AG09309 (cell line): Measurements from ENCODE around the gene BMF.
"Not testable (repeated sequence)": the region's sequence is repeated elsewhere in the genome, so short reads cannot be mapped to it uniquely, and the experiment has no call there.

Experiments
- DNase-seq: peaks from one replicate; pipeline ENCODE4 v3.0.0-alpha.2; 2010; ENCODE audit warnings: low read depth
- H3K4me3 ChIP-seq: 2 replicates; pipeline ENCODE4 v1.5.1; 2011; ENCODE audit warnings: mild to moderate bottlenecking, low read depth, low read length, moderate library complexity; ENCODE audit not compliant: control insufficient read depth
- TF ChIP-seq, protein P1 (sequence below): IDR thresholded peaks from 2 replicates; pipeline ENCODE4 v1.5.1; 2011; ENCODE audit warnings: mild to moderate bottlenecking, low read depth, low read length, inconsistent platforms; ENCODE audit not compliant: insufficient read depth, control insufficient read depth; ENCODE audit errors: missing control alignments

Gene BMF

DNA sequence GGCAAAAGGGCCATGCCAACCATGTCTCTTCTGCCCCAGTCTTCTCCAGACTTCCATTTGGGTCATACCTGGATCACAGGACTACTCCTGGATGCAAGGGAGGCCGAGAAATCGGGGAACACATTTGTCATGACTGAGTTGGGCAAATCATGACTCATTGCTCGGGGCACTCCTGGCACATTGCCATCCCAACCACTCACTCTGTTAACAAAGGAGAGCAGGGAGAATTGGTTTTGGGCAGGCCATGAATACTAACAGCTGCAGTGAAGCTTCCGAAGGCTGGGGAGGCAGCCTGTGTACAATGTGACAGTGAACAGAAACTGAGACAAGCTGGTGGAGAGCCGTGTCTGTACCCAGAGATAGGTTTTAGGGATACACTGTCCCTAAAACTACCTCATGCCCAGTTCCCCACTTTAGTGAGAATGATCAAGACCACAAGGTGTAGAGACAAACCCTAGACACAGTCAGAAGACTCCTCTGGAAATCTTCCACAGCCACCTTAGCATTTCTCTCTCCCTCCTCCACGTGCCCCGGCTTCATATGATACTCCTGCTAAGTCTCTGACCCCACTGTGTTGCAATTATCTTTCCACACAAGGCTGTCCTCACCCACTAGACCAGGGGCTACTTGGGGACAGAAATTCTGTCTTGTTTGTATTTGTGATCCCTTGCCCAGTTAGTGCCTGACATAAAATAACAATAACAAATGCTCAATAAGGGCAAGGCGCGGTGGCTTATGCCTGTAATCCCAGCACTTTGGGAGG is 41.7 kb upstream of the BMF start:
- DNase-seq: no peak
- TF ChIP-seq, protein P1, sequence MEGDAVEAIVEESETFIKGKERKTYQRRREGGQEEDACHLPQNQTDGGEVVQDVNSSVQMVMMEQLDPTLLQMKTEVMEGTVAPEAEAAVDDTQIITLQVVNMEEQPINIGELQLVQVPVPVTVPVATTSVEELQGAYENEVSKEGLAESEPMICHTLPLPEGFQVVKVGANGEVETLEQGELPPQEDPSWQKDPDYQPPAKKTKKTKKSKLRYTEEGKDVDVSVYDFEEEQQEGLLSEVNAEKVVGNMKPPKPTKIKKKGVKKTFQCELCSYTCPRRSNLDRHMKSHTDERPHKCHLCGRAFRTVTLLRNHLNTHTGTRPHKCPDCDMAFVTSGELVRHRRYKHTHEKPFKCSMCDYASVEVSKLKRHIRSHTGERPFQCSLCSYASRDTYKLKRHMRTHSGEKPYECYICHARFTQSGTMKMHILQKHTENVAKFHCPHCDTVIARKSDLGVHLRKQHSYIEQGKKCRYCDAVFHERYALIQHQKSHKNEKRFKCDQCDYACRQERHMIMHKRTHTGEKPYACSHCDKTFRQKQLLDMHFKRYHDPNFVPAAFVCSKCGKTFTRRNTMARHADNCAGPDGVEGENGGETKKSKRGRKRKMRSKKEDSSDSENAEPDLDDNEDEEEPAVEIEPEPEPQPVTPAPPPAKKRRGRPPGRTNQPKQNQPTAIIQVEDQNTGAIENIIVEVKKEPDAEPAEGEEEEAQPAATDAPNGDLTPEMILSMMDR: no peak
- H3K4me3 ChIP-seq: no peak overlapping the region

DNA sequence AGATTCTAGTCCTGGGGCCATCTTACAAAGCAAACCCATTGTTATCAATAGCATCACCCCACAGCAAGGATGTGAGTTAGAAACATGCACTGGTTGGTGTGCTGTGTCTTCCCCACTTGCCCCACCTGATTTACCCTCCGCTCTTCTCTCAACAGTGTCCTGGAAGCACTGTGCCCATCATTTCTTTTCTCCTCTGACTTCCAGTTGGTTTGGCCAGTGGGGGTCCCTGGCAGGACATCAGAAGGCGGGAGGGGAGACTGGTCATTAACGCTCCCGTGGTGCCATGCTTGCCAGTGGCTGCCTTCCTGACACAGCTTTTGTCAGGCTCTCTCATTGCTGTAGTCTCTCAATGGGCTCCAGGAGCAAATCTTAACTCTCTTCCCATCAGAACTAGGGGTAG is 40.7 kb upstream of the BMF start:
- TF ChIP-seq, protein P1: no peak
- no peak overlapping the region for H3K4me3 ChIP-seq
- no peak for DNase-seq

DNA sequence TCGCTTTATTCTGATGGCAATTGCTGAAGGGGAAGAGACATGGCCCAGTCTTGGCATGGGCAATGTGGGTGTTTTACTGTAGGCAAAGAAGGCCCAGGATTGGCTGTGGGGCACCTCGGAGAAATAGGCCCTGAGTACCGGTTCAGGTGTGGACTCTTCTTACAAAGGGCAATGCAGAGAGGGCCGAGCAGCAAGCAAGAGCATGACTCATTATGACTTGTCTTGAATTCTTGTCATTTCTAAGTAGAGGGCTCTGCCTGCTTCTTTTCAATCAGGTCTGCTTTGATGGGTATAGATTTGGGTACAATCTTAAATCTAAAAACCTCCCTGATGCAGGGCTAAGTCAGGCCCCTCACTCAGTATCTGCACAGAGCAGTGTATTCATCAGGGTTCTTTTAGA is 37.4 kb upstream of the BMF start:
- TF ChIP-seq, protein P1: no peak
- DNase-seq: no peak
- no peak overlapping the region for H3K4me3 ChIP-seq

DNA sequence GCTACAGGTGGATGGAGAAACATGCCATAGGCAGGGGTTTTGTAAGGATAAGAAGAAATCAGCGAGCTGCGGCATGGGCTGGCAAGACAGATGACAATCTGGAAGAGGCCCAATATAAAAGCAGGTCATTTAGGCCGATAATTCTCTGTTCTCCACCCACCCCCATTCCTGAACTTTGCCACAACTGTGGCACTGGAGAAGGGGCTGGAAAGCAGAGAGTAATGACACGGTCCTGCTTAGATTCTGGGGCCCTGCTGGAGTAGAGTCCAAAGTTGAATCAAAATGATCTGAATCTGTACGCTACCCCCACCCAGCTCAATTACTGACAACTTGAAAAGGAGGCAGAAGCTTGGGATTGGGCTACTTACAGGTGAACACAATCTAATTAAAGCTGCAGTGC is 33.7 kb upstream of the BMF start:
- H3K4me3 ChIP-seq: no peak overlapping the region
- no peak for DNase-seq
- TF ChIP-seq, protein P1: no peak

DNA sequence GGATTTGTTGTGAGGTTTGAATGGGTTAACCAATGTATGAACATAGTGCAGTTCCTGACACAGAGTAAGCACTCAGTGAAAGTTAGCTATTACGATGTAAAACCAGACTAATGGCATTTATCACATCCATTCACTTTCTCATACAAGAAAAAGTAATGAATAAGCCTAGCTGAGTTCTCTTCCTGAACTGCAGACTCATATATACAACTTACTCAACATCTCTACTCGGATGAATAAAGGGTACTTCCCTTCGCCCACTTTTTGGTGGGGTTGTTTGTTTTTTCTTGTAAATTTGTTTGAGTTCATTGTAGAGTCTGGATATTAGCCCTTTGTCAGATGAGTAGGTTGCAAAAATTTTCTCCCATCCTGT is 29.5 kb upstream of the BMF start:
- not testable (repeated sequence) for H3K4me3 ChIP-seq, DNase-seq

DNA sequence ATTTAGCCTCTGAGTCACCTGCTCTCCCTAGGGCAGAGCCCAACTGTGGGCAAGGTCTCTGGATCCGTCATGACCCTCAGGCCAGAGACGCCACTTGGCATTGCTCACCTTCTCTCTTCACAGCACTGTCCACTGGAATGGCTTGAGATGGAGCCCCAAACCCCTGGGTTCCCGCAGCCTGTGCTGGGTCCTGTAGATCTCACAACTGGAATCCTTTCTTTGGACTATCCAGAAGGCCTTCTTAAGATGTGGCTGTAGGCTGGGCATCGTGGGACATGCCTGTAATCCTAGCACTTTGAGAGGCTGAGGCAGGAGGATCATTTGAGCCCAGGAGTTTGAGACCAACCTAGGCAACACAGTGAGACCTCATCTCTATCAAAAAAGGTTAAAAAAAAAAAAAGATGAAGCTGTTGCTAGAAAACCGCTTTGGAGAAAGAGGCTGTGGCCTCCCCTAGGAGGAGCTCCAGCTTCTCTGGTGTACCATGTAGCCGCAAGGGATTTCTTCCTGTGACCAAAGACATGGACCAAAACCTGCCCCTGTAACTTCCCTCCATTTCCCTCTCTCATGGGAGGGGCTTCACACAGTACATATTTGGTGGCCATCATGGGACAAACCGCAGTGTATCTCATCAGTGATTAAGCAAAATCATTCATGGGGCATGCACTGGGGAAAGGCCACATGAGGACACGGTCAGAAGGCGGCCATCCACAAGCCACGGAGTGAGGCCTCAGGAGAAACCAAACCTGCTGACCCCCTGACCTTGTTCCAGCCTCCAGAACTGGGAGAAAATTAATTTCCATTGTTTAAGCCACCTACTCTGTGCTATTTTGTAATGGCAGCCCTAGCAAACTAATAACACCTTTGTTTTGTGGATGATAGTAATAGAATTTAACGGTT is 28.9 kb upstream of the BMF start:
- TF ChIP-seq, protein P1: no peak
- DNase-seq: no peak
- H3K4me3 ChIP-seq: no peak overlapping the region

DNA sequence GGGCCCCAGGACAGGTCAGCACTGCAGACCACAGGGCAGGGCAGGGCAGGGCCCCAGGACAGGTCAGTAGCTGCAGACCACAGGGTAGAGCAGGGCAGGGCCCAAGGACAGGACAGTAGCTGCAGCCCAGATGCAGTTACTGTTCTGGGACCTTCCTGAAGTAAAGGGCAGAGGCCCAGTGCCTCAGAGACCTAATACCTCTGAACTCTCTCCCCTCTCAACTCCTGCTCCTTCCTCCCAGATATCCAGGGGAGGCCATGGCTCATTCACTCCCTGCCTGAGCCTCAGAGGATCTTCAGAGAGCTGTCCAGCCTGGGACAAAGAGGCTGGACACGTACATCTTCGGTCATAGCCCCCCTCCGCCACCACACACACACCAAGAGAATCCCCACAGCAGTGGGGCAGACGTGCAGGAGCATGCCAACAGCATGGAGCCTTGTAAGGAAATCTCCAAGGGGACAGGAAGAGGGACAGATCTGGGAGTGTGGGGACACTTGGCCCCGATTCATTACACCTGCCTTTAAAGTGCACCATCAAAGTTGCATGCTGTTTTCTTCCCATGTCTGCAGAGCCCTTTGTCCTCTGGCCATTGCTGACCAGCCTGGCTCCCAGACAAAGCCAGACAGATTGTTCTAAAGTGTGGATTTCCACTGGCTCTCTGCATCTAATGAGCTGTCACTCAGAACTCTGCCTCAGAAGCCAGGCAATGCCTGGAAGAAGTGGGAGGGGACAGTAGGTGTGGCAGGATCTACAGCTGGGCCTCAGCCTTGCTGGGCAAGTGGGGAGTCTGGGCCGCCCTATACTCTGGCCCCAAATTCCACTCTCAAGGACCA is 28.0 kb upstream of the BMF start:
- TF ChIP-seq, protein P1: no peak
- no peak overlapping the region for H3K4me3 ChIP-seq
- no peak for DNase-seq

DNA sequence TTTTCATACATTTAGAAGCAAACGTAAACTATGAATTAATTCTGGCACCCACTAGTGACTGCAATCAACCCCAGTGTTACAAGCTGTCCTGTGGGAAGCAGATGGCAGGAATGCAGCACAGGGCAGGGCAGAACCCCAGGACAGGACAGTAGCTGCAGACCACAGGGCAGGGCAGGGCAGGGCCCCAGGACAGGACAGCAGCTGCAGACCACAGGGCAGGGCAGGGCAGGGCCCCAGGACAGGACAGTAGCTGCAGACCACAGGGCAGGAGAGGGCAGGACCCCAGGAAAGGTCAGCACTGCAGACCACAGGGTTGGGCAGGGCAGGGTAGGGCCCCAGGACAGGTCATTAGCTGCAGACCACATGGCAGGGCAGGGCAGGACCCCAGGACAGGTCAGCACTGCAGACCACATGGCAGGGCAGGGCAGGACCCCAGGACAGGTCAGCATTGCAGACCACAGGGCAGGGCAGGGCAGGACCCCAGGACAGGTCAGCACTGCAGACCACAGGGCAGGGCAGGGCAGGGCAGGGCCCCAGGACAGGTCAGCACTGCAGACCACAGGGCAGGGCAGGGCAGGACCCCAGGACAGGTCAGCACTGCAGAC is 27.3 kb upstream of the BMF start:
- DNase-seq, H3K4me3 ChIP-seq: not testable (repeated sequence)
